Stimulated activated naive CD8-positive, alpha-beta T cell treated with anti-CD3 and anti-CD28 coated beads, Interleukin-15, amount 100 ng/mL, for 72 hours (primary cell): ENCODE results near the gene PRIM2.
"Not testable (repeated sequence)": the region's sequence is repeated elsewhere in the genome, so short reads cannot be mapped to it uniquely, and the experiment has no call there.

Experiments
- ATAC-seq: fragments of 150-1000 bp; cut with Tn5 transposase; 2 replicates; pipeline ENCODE4 v1.10.0; 2021; ENCODE audit warnings: mild to moderate bottlenecking, moderate library complexity
- DNase-seq, 2 donors: peaks; one replicate each; pipeline ENCODE4 v3.0.0; 2021 to 2022
- H3K27ac Mint-ChIP-seq, 2 donors: one replicate each; pipeline ENCODE4 v1.8.0; 2022; ENCODE audit warnings: mild to moderate bottlenecking in 2 of 2, mixed read lengths in 2 of 2, moderate library complexity in 2 of 2
- H3K27me3 Mint-ChIP-seq: one replicate; pipeline ENCODE4 v1.8.0; 2022; ENCODE audit warnings: mixed read lengths
- H3K4me1 Mint-ChIP-seq: one replicate; pipeline ENCODE4 v1.8.0; 2022; ENCODE audit warnings: mild to moderate bottlenecking, mixed read lengths
- H3K4me3 Mint-ChIP-seq, 2 donors: one replicate each; pipeline ENCODE4 v1.8.0; 2022; ENCODE audit warnings: mild to moderate bottlenecking in 2 of 2, mixed read lengths in 2 of 2, moderate library complexity in 1 of 2
- H3K9me3 Mint-ChIP-seq, 2 donors: one replicate each; pipeline ENCODE4 v1.8.0; 2022; ENCODE audit warnings: mixed read lengths in 2 of 2

PRIM2 gene

GRCh38 chr6:57442133-57442532 is 124.7 kb downstream of the PRIM2 start:
- not testable (repeated sequence) for H3K27me3 Mint-ChIP-seq, H3K4me3 Mint-ChIP-seq, ATAC-seq, H3K4me1 Mint-ChIP-seq, DNase-seq, H3K27ac Mint-ChIP-seq, H3K9me3 Mint-ChIP-seq

DNA sequence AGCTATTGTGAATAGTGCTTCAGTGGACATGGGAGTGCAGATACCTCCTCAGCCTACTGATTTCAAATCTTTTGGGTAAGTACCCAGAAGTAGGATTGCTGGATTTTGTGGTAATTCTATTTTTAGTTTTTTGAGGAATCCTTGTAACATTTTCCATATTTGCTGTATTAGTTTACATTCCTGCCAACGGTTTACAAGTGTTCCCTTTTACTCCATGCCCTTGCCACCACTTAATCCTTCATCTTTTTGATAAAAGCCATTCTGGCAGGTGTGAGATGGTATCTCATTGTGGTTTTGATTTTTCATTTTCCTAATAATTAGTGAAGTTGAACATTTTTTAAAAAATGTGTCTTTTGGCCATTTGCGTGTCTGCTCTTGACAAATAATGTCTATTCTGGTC is 125.8 kb downstream of the PRIM2 start:
- not testable (repeated sequence) for H3K27ac Mint-ChIP-seq, H3K9me3 Mint-ChIP-seq, ATAC-seq, H3K27me3 Mint-ChIP-seq, H3K4me1 Mint-ChIP-seq, DNase-seq, H3K4me3 Mint-ChIP-seq

DNA sequence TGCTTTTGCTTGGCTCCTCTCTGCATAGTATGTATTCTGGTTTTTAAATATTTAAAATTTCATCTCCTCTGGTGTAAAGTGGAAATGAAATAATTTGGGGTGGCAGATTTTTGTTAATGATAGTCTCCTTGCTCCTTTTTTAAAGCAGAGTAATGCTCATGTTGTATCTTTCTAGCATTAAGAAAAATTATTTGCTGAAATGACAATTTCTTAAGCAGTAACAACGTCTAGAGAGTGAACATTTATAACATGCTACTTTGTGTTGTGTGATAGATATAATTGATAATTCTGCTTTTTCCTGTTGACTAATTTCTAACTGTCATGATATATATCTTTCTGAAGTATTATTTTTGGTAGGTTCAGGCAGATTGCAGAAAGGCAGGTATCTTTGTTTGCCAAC is 127.4 kb downstream of the PRIM2 start:
- ATAC-seq, H3K4me3 Mint-ChIP-seq, H3K27me3 Mint-ChIP-seq, H3K9me3 Mint-ChIP-seq, H3K4me1 Mint-ChIP-seq, H3K27ac Mint-ChIP-seq, DNase-seq: not testable (repeated sequence)

- not testable (repeated sequence) for H3K4me3 Mint-ChIP-seq, H3K27me3 Mint-ChIP-seq, H3K9me3 Mint-ChIP-seq, H3K4me1 Mint-ChIP-seq, ATAC-seq, H3K27ac Mint-ChIP-seq, DNase-seq
Measured at GRCh38 chr6:57445379-57445778, 127.9 kb downstream of the PRIM2 start.

GRCh38 chr6:57445790-57446468 is 128.5 kb downstream of the PRIM2 start:
- H3K27me3 Mint-ChIP-seq, H3K27ac Mint-ChIP-seq, H3K4me1 Mint-ChIP-seq, ATAC-seq, H3K4me3 Mint-ChIP-seq, DNase-seq, H3K9me3 Mint-ChIP-seq: not testable (repeated sequence)

GRCh38 chr6:57449496-57450066 is 132.2 kb downstream of the PRIM2 start:
- not testable (repeated sequence) for H3K9me3 Mint-ChIP-seq, H3K4me1 Mint-ChIP-seq, DNase-seq, H3K27me3 Mint-ChIP-seq, H3K4me3 Mint-ChIP-seq, ATAC-seq, H3K27ac Mint-ChIP-seq

GRCh38 chr6:57459781-57460180 is 142.4 kb downstream of the PRIM2 start:
- not testable (repeated sequence) for ATAC-seq, H3K4me1 Mint-ChIP-seq, H3K27ac Mint-ChIP-seq, H3K27me3 Mint-ChIP-seq, DNase-seq, H3K4me3 Mint-ChIP-seq
- peaks cover 0 to 11% of the 10 kb centered on the region in 2 donors for H3K9me3 Mint-ChIP-seq

- not testable (repeated sequence) for H3K9me3 Mint-ChIP-seq, H3K4me1 Mint-ChIP-seq, ATAC-seq
Measured at GRCh38 chr6:57461022-57461421, 143.6 kb downstream of the PRIM2 start.

DNA sequence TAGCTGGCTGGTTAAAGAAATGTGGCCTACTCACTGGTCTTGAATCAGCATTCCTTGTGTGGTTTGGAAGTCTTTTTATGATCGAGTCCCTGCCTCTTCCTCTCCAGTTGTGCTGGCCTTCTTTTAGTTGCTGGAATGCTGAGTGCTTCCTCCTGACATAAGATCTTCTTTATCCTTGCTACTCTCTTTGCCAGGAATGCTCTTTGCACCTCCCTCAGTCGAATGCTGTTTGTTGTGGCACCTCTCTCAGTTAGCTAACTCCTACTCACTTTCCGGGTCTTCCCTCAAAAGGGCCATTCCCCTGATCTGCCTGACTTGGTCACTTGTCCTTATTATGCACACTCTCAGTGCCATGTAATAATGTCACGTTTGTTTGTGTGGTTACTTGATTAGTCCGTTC is 146.4 kb downstream of the PRIM2 start:
- not testable (repeated sequence) for H3K9me3 Mint-ChIP-seq, H3K27me3 Mint-ChIP-seq, H3K27ac Mint-ChIP-seq, H3K4me1 Mint-ChIP-seq, H3K4me3 Mint-ChIP-seq, DNase-seq, ATAC-seq

More at GRCh38 chr6:57461022-57461421, 143.6 kb downstream of the PRIM2 start:
- DNase-seq, H3K4me3 Mint-ChIP-seq, H3K27me3 Mint-ChIP-seq, H3K27ac Mint-ChIP-seq: not testable (repeated sequence)

GRCh38 chr6:57465968-57466367 is 148.5 kb downstream of the PRIM2 start:
- not testable (repeated sequence) for DNase-seq, H3K27ac Mint-ChIP-seq, ATAC-seq, H3K9me3 Mint-ChIP-seq, H3K4me1 Mint-ChIP-seq, H3K4me3 Mint-ChIP-seq, H3K27me3 Mint-ChIP-seq

DNA sequence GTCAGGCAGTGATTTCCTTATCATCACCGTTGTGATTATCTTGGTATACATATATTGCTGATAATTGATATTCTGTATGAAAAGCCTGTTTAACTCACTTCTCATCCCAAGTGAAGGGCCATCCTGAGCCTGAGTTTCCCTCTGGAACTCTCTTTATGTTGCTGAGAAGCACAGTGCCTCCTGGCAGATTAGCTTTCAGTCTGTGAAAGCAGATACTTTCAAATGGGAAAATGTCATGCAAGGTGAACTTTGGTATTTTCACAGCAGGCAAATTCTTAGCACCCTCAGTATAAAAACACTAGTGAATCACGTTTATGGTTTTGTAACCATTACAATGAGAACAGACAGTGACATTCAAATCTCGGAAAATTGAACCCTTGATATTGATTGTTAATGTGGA is 151.6 kb downstream of the PRIM2 start:
- DNase-seq = no peak
- no peak for ATAC-seq
- no peaks in the 10 kb centered on the region for H3K27me3 Mint-ChIP-seq
- peaks cover 0 to 7% of the 10 kb centered on the region in 2 donors for H3K9me3 Mint-ChIP-seq
- no peaks in the 10 kb centered on the region for H3K4me1 Mint-ChIP-seq
- no peak overlapping the region for H3K4me3 Mint-ChIP-seq
- no peak overlapping the region for H3K27ac Mint-ChIP-seq

DNA sequence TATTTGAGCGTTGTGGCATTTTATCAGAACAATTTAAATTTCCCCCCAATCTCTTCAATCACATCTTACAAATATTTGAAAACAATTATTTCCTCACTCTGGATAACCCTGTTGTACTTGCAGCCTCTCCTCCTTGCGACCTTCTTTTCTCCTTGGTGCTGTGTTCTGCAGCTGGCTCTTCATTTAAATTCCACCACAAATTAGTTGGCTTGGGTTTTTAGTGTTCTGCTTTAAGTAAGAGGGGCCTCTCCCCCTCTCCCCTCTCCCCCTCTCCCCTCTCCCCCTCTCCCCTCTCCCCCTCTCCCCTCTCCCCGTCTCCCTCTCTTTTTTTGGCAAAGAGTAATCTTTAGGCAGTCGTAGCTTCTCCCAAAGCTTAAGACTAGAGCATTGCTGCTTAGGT is 152.7 kb downstream of the PRIM2 start:
- not testable (repeated sequence) for DNase-seq, H3K9me3 Mint-ChIP-seq, ATAC-seq, H3K4me1 Mint-ChIP-seq, H3K4me3 Mint-ChIP-seq, H3K27me3 Mint-ChIP-seq, H3K27ac Mint-ChIP-seq

DNA sequence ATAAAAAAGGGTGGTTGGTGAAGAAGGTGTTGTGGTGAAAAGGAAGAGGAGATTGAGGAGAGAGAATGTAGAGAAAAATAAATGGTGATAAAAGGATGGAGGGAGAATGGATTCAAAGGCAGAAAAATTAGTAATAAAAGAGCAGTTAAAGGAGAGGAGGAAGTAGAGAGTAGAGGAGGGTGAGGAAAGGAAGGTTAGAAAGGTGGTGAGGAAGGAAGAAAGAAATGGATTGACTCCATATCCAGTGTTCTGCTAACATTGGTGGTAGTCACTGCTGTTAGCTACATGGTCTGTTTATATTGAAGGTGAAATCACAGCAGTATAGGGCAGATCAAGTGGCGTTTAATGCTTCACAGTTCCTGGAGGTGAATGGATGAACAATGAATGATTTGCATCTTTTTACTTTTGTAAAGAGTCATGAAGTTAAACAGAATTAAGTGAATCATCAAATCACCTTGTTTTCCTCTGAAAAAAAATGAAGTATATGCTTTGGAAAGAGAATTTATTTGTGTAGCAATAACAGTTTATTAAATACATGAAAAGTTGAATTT is 154.0 kb downstream of the PRIM2 start:
- H3K4me1 Mint-ChIP-seq, H3K27ac Mint-ChIP-seq, ATAC-seq, H3K9me3 Mint-ChIP-seq, H3K27me3 Mint-ChIP-seq, H3K4me3 Mint-ChIP-seq, DNase-seq: not testable (repeated sequence)

- H3K4me1 Mint-ChIP-seq, H3K27me3 Mint-ChIP-seq, H3K9me3 Mint-ChIP-seq, H3K4me3 Mint-ChIP-seq, DNase-seq, ATAC-seq, H3K27ac Mint-ChIP-seq: not testable (repeated sequence)
Measured at GRCh38 chr6:57472861-57473362, 155.5 kb downstream of the PRIM2 start.

- H3K9me3 Mint-ChIP-seq, DNase-seq, H3K4me1 Mint-ChIP-seq: not testable (repeated sequence)
Measured at GRCh38 chr6:57474862-57475475, 157.5 kb downstream of the PRIM2 start.

DNA sequence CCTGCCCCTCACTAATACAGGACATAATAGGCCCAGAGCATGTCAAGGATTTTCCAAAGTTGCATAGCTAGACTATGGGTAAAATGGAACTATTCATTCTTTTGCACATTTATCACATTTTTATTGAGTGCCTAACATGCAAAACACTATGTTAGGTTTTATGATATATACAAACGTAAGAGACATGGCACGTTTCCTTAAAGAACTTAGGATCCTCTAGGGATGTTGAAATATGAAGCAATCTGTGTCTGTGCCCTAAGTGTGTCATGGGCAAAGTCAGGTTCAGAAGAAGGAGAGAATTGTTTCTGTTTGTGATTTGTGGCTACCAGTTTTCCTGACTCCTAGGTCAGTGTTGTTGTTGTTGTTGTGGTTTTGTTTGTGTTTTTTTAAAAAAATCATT is 158.2 kb downstream of the PRIM2 start:
- ATAC-seq, H3K27ac Mint-ChIP-seq, H3K9me3 Mint-ChIP-seq, H3K27me3 Mint-ChIP-seq, H3K4me1 Mint-ChIP-seq, H3K4me3 Mint-ChIP-seq, DNase-seq: not testable (repeated sequence)

More at GRCh38 chr6:57474862-57475475, 157.5 kb downstream of the PRIM2 start:
- H3K4me3 Mint-ChIP-seq, H3K27ac Mint-ChIP-seq, H3K27me3 Mint-ChIP-seq, ATAC-seq: not testable (repeated sequence)
